GM18505 (cell line): ENCODE results near the gene TMEM207.

Source experiments
- ATAC-seq: cut with Tn5 transposase; IDR thresholded peaks from one replicate; pipeline ENCODE4 v1.9.1; 2021; ENCODE audit not compliant: unreplicated experiment
- POLR2A ChIP-seq: IDR thresholded peaks from 4 replicates; pipeline ENCODE4 v1.6.1; 2011; ENCODE audit warnings: borderline replicate concordance; ENCODE audit not compliant: insufficient read depth, insufficient read length; ENCODE audit errors: extremely low read depth

The TMEM207 gene

GRCh38 chr3:190449801-190450200, at the start of gene TMEM207:
TSS of gene TMEM207 (minus strand) at chr3:190449901. CDS start at chr3:190449809, 92 bp downstream.
- no peak for ATAC-seq
- TF ChIP-seq POLR2A = no peak

GRCh38 chr3:190499122-190499521, 49.4 kb upstream of the TMEM207 start:
- no peak for TF ChIP-seq POLR2A
- ATAC-seq = no peak

GRCh38 chr3:190498293-190498692, 48.6 kb upstream of the TMEM207 start:
- no peak for TF ChIP-seq POLR2A
- ATAC-seq = no peak

GRCh38 chr3:190497811-190498210, 48.1 kb upstream of the TMEM207 start:
- TF ChIP-seq POLR2A = no peak
- no peak for ATAC-seq

GRCh38 chr3:190496859-190497258, 47.2 kb upstream of the TMEM207 start:
- TF ChIP-seq POLR2A = no peak
- no peak for ATAC-seq

- ATAC-seq = no peak
Measured at GRCh38 chr3:190495796-190496195, 46.1 kb upstream of the TMEM207 start.

GRCh38 chr3:190495354-190495753, 45.7 kb upstream of the TMEM207 start:
- no peak for TF ChIP-seq POLR2A
- ATAC-seq = no peak

More at GRCh38 chr3:190495796-190496195, 46.1 kb upstream of the TMEM207 start:
- TF ChIP-seq POLR2A = no peak

- no peak for ATAC-seq
- no peak for TF ChIP-seq POLR2A
Measured at GRCh38 chr3:190494907-190495306, 45.2 kb upstream of the TMEM207 start.

GRCh38 chr3:190492966-190493365, 43.3 kb upstream of the TMEM207 start:
- ATAC-seq = no peak
- TF ChIP-seq POLR2A = no peak

- ATAC-seq = no peak
- no peak for TF ChIP-seq POLR2A
Measured at GRCh38 chr3:190492129-190492528, 42.4 kb upstream of the TMEM207 start.

GRCh38 chr3:190491533-190492054, 41.9 kb upstream of the TMEM207 start:
- no peak for ATAC-seq

GRCh38 chr3:190486908-190487607, 37.4 kb upstream of the TMEM207 start:
- no peak for ATAC-seq
- TF ChIP-seq POLR2A = no peak

More at GRCh38 chr3:190491533-190492054, 41.9 kb upstream of the TMEM207 start:
- no peak for TF ChIP-seq POLR2A

- no peak for ATAC-seq
- no peak for TF ChIP-seq POLR2A
Measured at GRCh38 chr3:190486533-190486864, 36.8 kb upstream of the TMEM207 start.

GRCh38 chr3:190485830-190486532, 36.3 kb upstream of the TMEM207 start:
- no peak for TF ChIP-seq POLR2A
- no peak for ATAC-seq
